SK-N-SH treated with all-trans-retinoic acid at 6 μM for 48 hours (cell line): ENCODE measurements around the gene FUT3.

Experiments used
- ATAC-seq: fragments of 200-7000 bp; cut with Tn5 transposase; 3 replicates; pipeline ENCODE4 v1.9.1; 2020; ENCODE audit warnings: mild to moderate bottlenecking, moderate library complexity
- ARNTL ChIP-seq: fragments of 450-650 bp; formaldehyde crosslinking; IDR thresholded peaks from 2 replicates; pipeline ENCODE4 v1.5.0; 2020; ENCODE audit warnings: low read depth, mild to moderate bottlenecking, moderate library complexity, borderline replicate concordance
- BACH2 ChIP-seq: fragments of 250-450 bp; sonication (Bioruptor Pico); IDR thresholded peaks from 2 replicates; pipeline ENCODE4 v1.9.0; 2021; ENCODE audit warnings: mild to moderate bottlenecking, borderline replicate concordance
- CREB5 ChIP-seq: fragments of 250-450 bp; sonication (Bioruptor Pico); IDR thresholded peaks from 2 replicates; pipeline ENCODE4 v1.5.1; 2020; ENCODE audit warnings: low read depth, mild to moderate bottlenecking, moderate library complexity
- CSDC2 ChIP-seq: fragments of 250-450 bp; sonication (Bioruptor Pico); IDR thresholded peaks from 2 replicates; pipeline ENCODE4 v1.5.0; 2020; ENCODE audit warnings: mild to moderate bottlenecking, moderate library complexity
- CSRNP3 ChIP-seq: fragments of 250-450 bp; sonication (Bioruptor Pico); IDR thresholded peaks from 2 replicates; pipeline ENCODE4 v1.5.1; 2021; ENCODE audit warnings: mild to moderate bottlenecking, moderate library complexity
- ESRRG ChIP-seq: fragments of 250-450 bp; sonication (Bioruptor Pico); IDR thresholded peaks from 2 replicates; pipeline ENCODE4 v1.6.1; 2021; ENCODE audit warnings: mild to moderate bottlenecking
- GLIS3 ChIP-seq: fragments of 250-450 bp; sonication (Bioruptor Pico); IDR thresholded peaks from 2 replicates; pipeline ENCODE4 v1.5.0; 2020; ENCODE audit warnings: mild to moderate bottlenecking, moderate library complexity
- ISL1 ChIP-seq: fragments of 250-450 bp; sonication (Bioruptor Pico); IDR thresholded peaks from 2 replicates; pipeline ENCODE4 v2.1.2; 2022; ENCODE audit warnings: mild to moderate bottlenecking, moderate library complexity
- OSR1 ChIP-seq: fragments of 250-450 bp; sonication (Bioruptor Pico); IDR thresholded peaks from 2 replicates; pipeline ENCODE4 v1.8.0; 2022; ENCODE audit warnings: moderate library complexity, mild to moderate bottlenecking, inconsistent platforms
- POU6F1 ChIP-seq: fragments of 250-450 bp; sonication (Bioruptor Pico); IDR thresholded peaks from 2 replicates; pipeline ENCODE4 v1.8.0; 2021; ENCODE audit warnings: low read depth, mild to moderate bottlenecking, moderate library complexity, borderline replicate concordance
- PPARA ChIP-seq: fragments of 250-450 bp; sonication (Bioruptor Pico); IDR thresholded peaks from 2 replicates; pipeline ENCODE4 v1.5.0; 2020; ENCODE audit warnings: mild to moderate bottlenecking, borderline replicate concordance
- SNAI2 ChIP-seq: fragments of 250-450 bp; sonication (Bioruptor Pico); IDR thresholded peaks from 2 replicates; pipeline ENCODE4 v1.5.0; 2020; ENCODE audit warnings: mild to moderate bottlenecking, moderate library complexity
- TCF4 ChIP-seq: fragments of 250-450 bp; sonication (Bioruptor Pico); IDR thresholded peaks from 2 replicates; pipeline ENCODE4 v1.8.0; 2021; ENCODE audit warnings: mild to moderate bottlenecking, moderate library complexity, borderline replicate concordance
- TSHZ2 ChIP-seq: fragments of 250-450 bp; sonication (Bioruptor Pico); IDR thresholded peaks from 2 replicates; pipeline ENCODE4 v1.5.0; 2020; ENCODE audit warnings: mild to moderate bottlenecking, moderate library complexity
- ZFP3 ChIP-seq: fragments of 250-450 bp; sonication (Bioruptor Pico); IDR thresholded peaks from 2 replicates; pipeline ENCODE4 v1.5.0; 2020; ENCODE audit warnings: mild to moderate bottlenecking, moderate library complexity
- ZFP30 ChIP-seq: fragments of 450-650 bp; formaldehyde crosslinking; IDR thresholded peaks from 2 replicates; pipeline ENCODE4 v1.5.0; 2022; ENCODE audit warnings: mild to moderate bottlenecking, moderate library complexity
- ZNF565 ChIP-seq: fragments of 450-650 bp; formaldehyde crosslinking; conservative IDR thresholded peaks from 2 replicates; pipeline ENCODE4 v1.5.0; 2020; ENCODE audit warnings: low read depth, mild to moderate bottlenecking, moderate library complexity
- ZNF70 ChIP-seq: fragments of 450-650 bp; formaldehyde crosslinking; IDR thresholded peaks from 2 replicates; pipeline ENCODE4 v1.5.0; 2020; ENCODE audit warnings: mild to moderate bottlenecking, moderate library complexity
- ZNF8 ChIP-seq: fragments of 450-650 bp; formaldehyde crosslinking; IDR thresholded peaks from 2 replicates; pipeline ENCODE4 v1.5.0; 2020; ENCODE audit warnings: mild to moderate bottlenecking, moderate library complexity

FUT3 gene

GRCh38 chr19:5798244-5798643 is 53.0 kb downstream of the FUT3 start:
- no peak for ATAC-seq
- TF ChIP-seq ARNTL (no peak), ZNF565 (CRISPR knock-in tag) (no peak), ISL1 (CRISPR knock-in tag) (no peak), ESRRG (CRISPR knock-in tag) (no peak), OSR1 (CRISPR knock-in tag) (no peak), ZNF8 (CRISPR knock-in tag) (no peak), SNAI2 (CRISPR knock-in tag) (no peak), CSDC2 (CRISPR knock-in tag) (no peak), ZNF70 (CRISPR knock-in tag) (no peak), CSRNP3 (no peak), BACH2 (no peak), PPARA (CRISPR knock-in tag) (no peak)

GRCh38 chr19:5795382-5795919 is 55.8 kb downstream of the FUT3 start:
- no peak for ATAC-seq
- TF ChIP-seq ZNF565 (CRISPR knock-in tag), result no peak
- TF ChIP-seq, all 23 proteins: peak for 0

- ATAC-seq, result no peak
- TF ChIP-seq ZFP3 (CRISPR knock-in tag), result no peak
- TF ChIP-seq GLIS3, result no peak
- TF ChIP-seq ZNF8 (CRISPR knock-in tag), result no peak
- no peak for TF ChIP-seq CREB5
- TF ChIP-seq ISL1 (CRISPR knock-in tag), result no peak
- no peak for TF ChIP-seq BACH2
- no peak for TF ChIP-seq TCF4 (CRISPR knock-in tag)
- no peak for TF ChIP-seq CSDC2 (CRISPR knock-in tag)
- TF ChIP-seq PPARA (CRISPR knock-in tag), result no peak
- TF ChIP-seq CSRNP3, result no peak
- TF ChIP-seq ARNTL, result no peak
- no peak for TF ChIP-seq TSHZ2 (CRISPR knock-in tag)
- no peak for TF ChIP-seq SNAI2 (CRISPR knock-in tag)
- no peak for TF ChIP-seq POU6F1 (CRISPR knock-in tag)
- TF ChIP-seq ZFP30 (CRISPR knock-in tag), result no peak
Measured at GRCh38 chr19:5793188-5793587, 58.1 kb downstream of the FUT3 start.
